Upper lobe of left lung (tissue), 6 donors: ENCODE data around the gene CLCN6. TPM values are rescaled to one million over a fixed set of nuclear protein-coding genes. Genes with fewer than 3 reads are reported as not detected.

Experiments used
- ATAC-seq, 2 donors: fragments of 200-7000 bp; cut with Tn5 transposase; one replicate each; pipeline ENCODE4 v1.9.1; 2022; ENCODE audit warnings: mild to moderate bottlenecking in 2 of 2, moderate library complexity in 2 of 2; ENCODE audit not compliant: low FRiP score in 2 of 2
- DNase-seq, 2 donors: peaks; one replicate each; pipeline ENCODE4 v3.0.0-alpha.2; 2019 to 2020
- H3K27ac ChIP-seq, 4 donors: fragments of 200-600 bp; sonication (generic); one replicate each; pipeline ENCODE4 v1.5.1; 2016 to 2019
- H3K27me3 ChIP-seq, 4 donors: fragments of 200-600 bp; sonication (generic); one replicate each; pipeline ENCODE4 v1.5.1; 2017 to 2019
- H3K36me3 ChIP-seq, 4 donors: fragments of 200-600 bp; sonication (generic); one replicate each; pipeline ENCODE4 v1.5.1; 2016 to 2019
- H3K4me1 ChIP-seq, 4 donors: fragments of 200-600 bp; sonication (generic); one replicate each; pipeline ENCODE4 v1.5.1; 2018 to 2019
- H3K4me3 ChIP-seq, 4 donors: fragments of 200-600 bp; sonication (generic); one replicate each; pipeline ENCODE4 v1.5.1; 2017 to 2019; ENCODE audit warnings: mild to moderate bottlenecking in 2 of 4, moderate library complexity in 1 of 4
- H3K9me3 ChIP-seq, 4 donors: fragments of 200-600 bp; sonication (generic); one replicate each; pipeline ENCODE4 v1.5.1; 2018 to 2019
- EP300 ChIP-seq, 4 donors: sonication (generic); formaldehyde crosslinking; IDR thresholded peaks; one replicate each; pipeline ENCODE4 v1.5.1; 2017; ENCODE audit warnings: antibody characterized with exemption in 4 of 4, control low read depth in 2 of 4
- POLR2A ChIP-seq, 4 donors: fragments of 450-650 bp; IDR thresholded peaks; one replicate each; pipeline ENCODE4 v1.5.1; 2016 to 2017; ENCODE audit warnings: antibody characterized with exemption in 4 of 4, mild to moderate bottlenecking in 2 of 4
- POLR2AphosphoS5 ChIP-seq, 2 donors: sonication (generic); formaldehyde crosslinking; IDR thresholded peaks; one replicate each; pipeline ENCODE4 v1.5.1; 2017; ENCODE audit warnings: antibody characterized with exemption in 2 of 2
- WGBS, 2 donors: methylation state at CpG; one replicate each; pipeline ENCODE4 v1.1.5; 2017 to 2018; 5-methylcytosine and 5-hydroxymethylcytosine counted together
- total RNA-seq, 6 donors: library from RNA; depleted of rRNA in 4 of 6; stranded (reverse); fragments of >200 nt in 4 of 6; gene quantifications; one replicate each; pipeline versions ENCODE4 v1.1.0 to v1.2.1, GENCODE V29; 2016 to 2021
- TF ChIP-seq, protein P1 (sequence below), 6 experiments: fragments of 450-650 bp in 4 of 6; fragments of 200-600 bp in 2 of 6; sonication (generic) in 2 of 6; IDR thresholded peaks; one replicate each; pipeline ENCODE4 v1.5.1; 2016 to 2019; ENCODE audit warnings: antibody characterized with exemption in 6 of 6
- donor health status: DM: no; HTN: no; CAD: no; lungs with moderate emphysema.
- donor health status: DM: no; HTN: yes; CAD: no; lungs with severe emphysema.

The CLCN6 gene
- total RNA-seq, 6 donors from 2014 or later: 21.6 to 96.4 (median 33.0) TPM

DNA sequence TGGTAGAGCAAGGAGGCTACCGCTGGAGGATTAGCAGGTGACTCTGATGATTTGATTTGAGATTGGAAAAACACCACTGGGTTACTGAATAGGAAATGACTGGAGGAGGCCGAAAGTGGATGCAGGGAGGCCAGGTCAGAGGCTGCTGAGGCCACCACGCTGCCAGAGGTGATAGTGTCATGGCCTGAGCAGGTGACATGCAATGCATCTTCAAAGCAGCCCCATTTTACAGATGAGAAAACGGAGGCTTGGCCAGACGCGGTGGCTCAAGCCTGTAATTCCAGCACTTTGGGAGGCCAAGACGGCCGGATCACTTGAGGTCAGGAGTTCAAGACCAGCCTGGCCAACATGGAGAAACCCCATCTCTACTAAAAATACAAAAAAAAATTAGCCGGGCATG is 31.2 kb upstream of the CLCN6 start:
- no peak for ATAC-seq
- DNase-seq: no peak
- no peak overlapping the region for H3K4me3 ChIP-seq
- H3K9me3 ChIP-seq: no peaks in the 10 kb centered on the region
- TF ChIP-seq EP300 (IDR thresholded peaks at IDR 0.05): no peak
- TF ChIP-seq POLR2AphosphoS5 (IDR thresholded peaks at IDR 0.05): no peak
- TF ChIP-seq, protein P1, sequence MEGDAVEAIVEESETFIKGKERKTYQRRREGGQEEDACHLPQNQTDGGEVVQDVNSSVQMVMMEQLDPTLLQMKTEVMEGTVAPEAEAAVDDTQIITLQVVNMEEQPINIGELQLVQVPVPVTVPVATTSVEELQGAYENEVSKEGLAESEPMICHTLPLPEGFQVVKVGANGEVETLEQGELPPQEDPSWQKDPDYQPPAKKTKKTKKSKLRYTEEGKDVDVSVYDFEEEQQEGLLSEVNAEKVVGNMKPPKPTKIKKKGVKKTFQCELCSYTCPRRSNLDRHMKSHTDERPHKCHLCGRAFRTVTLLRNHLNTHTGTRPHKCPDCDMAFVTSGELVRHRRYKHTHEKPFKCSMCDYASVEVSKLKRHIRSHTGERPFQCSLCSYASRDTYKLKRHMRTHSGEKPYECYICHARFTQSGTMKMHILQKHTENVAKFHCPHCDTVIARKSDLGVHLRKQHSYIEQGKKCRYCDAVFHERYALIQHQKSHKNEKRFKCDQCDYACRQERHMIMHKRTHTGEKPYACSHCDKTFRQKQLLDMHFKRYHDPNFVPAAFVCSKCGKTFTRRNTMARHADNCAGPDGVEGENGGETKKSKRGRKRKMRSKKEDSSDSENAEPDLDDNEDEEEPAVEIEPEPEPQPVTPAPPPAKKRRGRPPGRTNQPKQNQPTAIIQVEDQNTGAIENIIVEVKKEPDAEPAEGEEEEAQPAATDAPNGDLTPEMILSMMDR (IDR thresholded peaks at IDR 0.05): no peak
- TF ChIP-seq POLR2A (IDR thresholded peaks at IDR 0.05): no peak
- no peaks in the 10 kb centered on the region for H3K36me3 ChIP-seq
- 91 to 93% methylated on average over 9 of the region's 9 CpGs for WGBS, 2 donors
- H3K4me1 ChIP-seq: no peaks in the 10 kb centered on the region
- H3K27me3 ChIP-seq: no peaks in the 10 kb centered on the region
- H3K27ac ChIP-seq: no peak overlapping the region

DNA sequence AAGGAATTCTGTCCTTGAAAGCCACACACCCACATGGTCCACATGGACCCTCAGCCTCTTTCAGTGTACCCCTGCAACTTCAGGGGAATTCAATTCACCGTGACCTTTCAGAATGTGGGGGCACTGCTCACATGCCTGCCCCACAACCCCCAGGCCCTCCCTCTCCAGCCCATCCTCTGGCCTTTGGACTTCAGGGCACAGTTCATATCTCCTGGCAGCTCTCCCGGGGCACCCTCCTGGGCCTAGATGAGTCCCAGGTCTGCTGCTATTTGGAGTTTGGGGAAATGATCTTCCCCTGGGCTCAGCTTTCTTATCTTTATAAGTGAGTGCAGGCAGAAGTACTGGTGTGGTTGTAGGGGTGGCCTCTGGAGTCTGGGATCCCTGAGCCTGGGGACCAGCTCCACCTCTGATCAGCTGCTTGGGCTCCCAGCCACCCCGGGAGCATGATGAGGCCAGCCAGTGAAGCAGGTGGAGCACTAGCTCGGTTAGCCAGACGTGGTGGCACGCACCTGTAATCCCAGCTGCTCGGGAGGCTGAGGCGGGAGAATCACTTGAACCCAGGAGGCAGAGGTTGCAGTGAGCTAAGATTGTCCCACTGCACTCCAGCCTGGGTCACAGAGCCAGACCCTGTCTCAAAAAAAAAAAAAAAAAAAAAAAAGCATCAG is 28.2 kb upstream of the CLCN6 start:
- TF ChIP-seq EP300 (IDR thresholded peaks at IDR 0.05) (no peak), POLR2A (IDR thresholded peaks at IDR 0.05) (no peak), POLR2AphosphoS5 (IDR thresholded peaks at IDR 0.05) (no peak)
- TF ChIP-seq, protein P1 (IDR thresholded peaks at IDR 0.05): no peak
- DNase-seq (no peak), ATAC-seq (no peak)
- no peaks in the 10 kb centered on the region for H3K36me3 ChIP-seq
- 91 to 94% methylated on average over 2 to 8 of the region's 8 CpGs for WGBS, 2 donors
- no peaks in the 10 kb centered on the region for H3K27me3 ChIP-seq
- no peaks in the 10 kb centered on the region for H3K4me1 ChIP-seq
- no peak overlapping the region for H3K4me3 ChIP-seq
- H3K27ac ChIP-seq: no peak overlapping the region
- no peaks in the 10 kb centered on the region for H3K9me3 ChIP-seq

DNA sequence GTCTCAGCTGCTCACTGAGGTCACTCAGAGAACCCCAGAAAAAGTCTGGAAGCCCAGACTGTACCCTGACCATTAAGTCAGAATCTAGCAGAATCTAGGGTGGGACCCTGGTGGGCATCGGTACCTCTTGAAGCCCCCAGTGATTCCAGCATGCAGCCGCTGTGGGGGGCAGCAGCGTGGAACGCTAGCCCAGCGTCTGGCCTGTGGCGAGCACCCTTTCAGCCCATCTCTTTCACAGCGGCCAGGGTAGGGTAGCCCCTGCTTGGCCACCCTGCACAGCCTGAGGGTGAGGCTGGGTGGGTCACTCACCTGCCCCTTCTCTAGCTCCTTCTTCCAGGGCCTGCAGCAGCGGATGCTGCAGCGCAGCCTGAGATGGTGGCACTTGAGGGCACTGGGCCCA is 27.7 kb upstream of the CLCN6 start:
- Histone ChIP-seq H3K36me3 (no peaks in the 10 kb centered on the region), H3K9me3 (no peaks in the 10 kb centered on the region), H3K27me3 (no peaks in the 10 kb centered on the region), H3K4me3 (no peak overlapping the region), H3K27ac (no peak overlapping the region), H3K4me1 (no peaks in the 10 kb centered on the region)
- no peak for DNase-seq
- no peak for ATAC-seq
- 98% methylated on average over 7 of the region's 9 CpGs; no CpG with 5 or more reads in 1 of the 2 donors for WGBS, 2 donors
- TF ChIP-seq POLR2AphosphoS5 (IDR thresholded peaks at IDR 0.05): no peak
- no peak for TF ChIP-seq POLR2A (IDR thresholded peaks at IDR 0.05)
- no peak for TF ChIP-seq EP300 (IDR thresholded peaks at IDR 0.05)
- TF ChIP-seq, protein P1 (IDR thresholded peaks at IDR 0.05): no peak

DNA sequence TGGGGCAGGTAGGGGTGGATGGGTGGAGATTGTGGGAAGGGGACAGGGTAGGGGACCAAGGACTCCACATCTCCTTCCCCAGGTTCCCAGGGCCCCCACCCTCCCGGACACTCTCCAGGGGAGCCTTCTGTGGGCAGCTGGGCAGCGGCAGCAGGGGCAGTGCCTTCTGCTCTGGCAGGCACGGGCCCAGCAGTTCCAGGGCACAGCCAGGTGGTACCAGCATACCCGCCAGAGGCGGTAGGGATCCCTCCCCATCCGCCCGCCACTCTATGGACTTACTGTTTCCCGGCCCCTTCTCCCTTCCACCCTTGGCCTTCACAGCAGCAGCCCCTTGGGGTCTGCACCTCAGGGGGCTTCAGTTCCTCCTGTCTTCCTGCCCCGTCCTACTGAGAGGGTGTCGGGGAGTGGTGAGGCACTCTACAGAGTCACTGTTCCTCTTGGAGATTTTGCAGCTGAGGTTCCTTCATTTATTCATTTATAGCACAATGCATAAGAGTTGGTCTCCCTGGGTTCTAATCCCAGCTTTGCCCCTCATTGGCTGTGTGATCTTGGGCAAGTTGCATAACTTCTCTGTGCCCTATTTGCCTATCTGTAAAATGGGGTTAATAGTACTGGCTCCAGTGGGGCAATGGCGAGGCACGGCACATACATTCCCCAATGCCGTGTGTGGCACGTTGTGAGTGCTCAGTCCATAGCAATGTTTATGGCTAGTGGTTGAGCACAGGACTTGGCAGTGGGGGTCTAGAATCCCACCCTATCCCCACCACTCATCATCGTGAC is 27.0 kb upstream of the CLCN6 start:
- no peak for ATAC-seq
- TF ChIP-seq EP300 (IDR thresholded peaks at IDR 0.05): no peak
- TF ChIP-seq POLR2AphosphoS5 (IDR thresholded peaks at IDR 0.05): no peak
- no peak for TF ChIP-seq POLR2A (IDR thresholded peaks at IDR 0.05)
- TF ChIP-seq, protein P1 (IDR thresholded peaks at IDR 0.05): no peak
- H3K9me3 ChIP-seq: no peaks in the 10 kb centered on the region
- H3K36me3 ChIP-seq: no peaks in the 10 kb centered on the region
- no peaks in the 10 kb centered on the region for H3K4me1 ChIP-seq
- DNase-seq: peak in 1 of 2 donors; percentile 61
- H3K27ac ChIP-seq: no peak overlapping the region
- no peak overlapping the region for H3K4me3 ChIP-seq
- WGBS, 2 donors: 93 to 97% methylated on average over 14 of the region's 15 CpGs
- H3K27me3 ChIP-seq: no peaks in the 10 kb centered on the region
